ENCODE results near the gene USP27X.

Gene USP27X

GRCh38 chrX:49878834-49879655, at the start of gene USP27X:
Gene USP27X, plus strand, starts transcription at chrX:49879484. Its CDS starts 824 bp downstream, at chrX:49880308.
- peak; percentile 84 to 92 for DNase-seq

GRCh38 chrX:49838374-49838773, 40.9 kb upstream of the USP27X start:
- DNase-seq = peak; percentile 8 to 36

GRCh38 chrX:49840679-49841078, 38.6 kb upstream of the USP27X start:
- peak; percentile 81 to 88 for DNase-seq

- DNase-seq = no peak
Observed at GRCh38 chrX:49842621-49843020, 36.7 kb upstream of the USP27X start.

- DNase-seq = peak in 1 of 2 experiments; percentile 29
Observed at GRCh38 chrX:49844611-49845010, 34.7 kb upstream of the USP27X start.

GRCh38 chrX:49845701-49846403, 33.4 kb upstream of the USP27X start:
- no peak for DNase-seq

- no peak for DNase-seq
Observed at GRCh38 chrX:49846522-49846921, 32.8 kb upstream of the USP27X start.

GRCh38 chrX:49848275-49848674, 31.0 kb upstream of the USP27X start:
- no peak for DNase-seq

GRCh38 chrX:49850028-49850427, 29.3 kb upstream of the USP27X start:
- DNase-seq = no peak

GRCh38 chrX:49853661-49854060, 25.6 kb upstream of the USP27X start:
- no peak for DNase-seq

- no peak for DNase-seq
Observed at GRCh38 chrX:49856819-49857218, 22.5 kb upstream of the USP27X start.

- DNase-seq = no peak
Observed at GRCh38 chrX:49858341-49858740, 20.9 kb upstream of the USP27X start.

- no peak for DNase-seq
Observed at GRCh38 chrX:49859491-49859890, 19.8 kb upstream of the USP27X start.

GRCh38 chrX:49860867-49861535, 18.3 kb upstream of the USP27X start:
- no peak for DNase-seq

- no peak for DNase-seq
Observed at GRCh38 chrX:49862093-49862492, 17.2 kb upstream of the USP27X start.

- no peak for DNase-seq
Observed at GRCh38 chrX:49868739-49869138, 10.5 kb upstream of the USP27X start.

- peak; percentile 9 to 21 for DNase-seq
Observed at GRCh38 chrX:49876750-49877149, 2.5 kb upstream of the USP27X start.

- DNase-seq = no peak
Observed at GRCh38 chrX:49877397-49878101, 1.7 kb upstream of the USP27X start.

GRCh38 chrX:49878128-49878833, 1.0 kb upstream of the USP27X start:
- peak; percentile 28 to 39 for DNase-seq

- DNase-seq = peak in 1 of 2 experiments; percentile 28
Observed at GRCh38 chrX:49879656-49880277, 483 bp downstream of the USP27X start.

GRCh38 chrX:49880668-49881067, 1.4 kb downstream of the USP27X start:
- DNase-seq = no peak
